NCI-H526 treated with DMSO at 0.1 percent for 48 hours (cell line): ENCODE data around the gene NRG3.

Experiments
- DNase-seq: peaks from one replicate; lab custom pipeline; 2025; lab: John Stamatoyannopoulos, UW

The NRG3 gene

GRCh38 chr10:82391971-82392370 is 517.0 kb downstream of the NRG3 start:
- DNase-seq, result no peak

- no peak for DNase-seq
Measured at GRCh38 chr10:82392533-82392932, 517.5 kb downstream of the NRG3 start.

GRCh38 chr10:82394122-82394521 is 519.1 kb downstream of the NRG3 start:
- no peak for DNase-seq

- no peak for DNase-seq
Measured at GRCh38 chr10:82394987-82395386, 520.0 kb downstream of the NRG3 start.

DNA sequence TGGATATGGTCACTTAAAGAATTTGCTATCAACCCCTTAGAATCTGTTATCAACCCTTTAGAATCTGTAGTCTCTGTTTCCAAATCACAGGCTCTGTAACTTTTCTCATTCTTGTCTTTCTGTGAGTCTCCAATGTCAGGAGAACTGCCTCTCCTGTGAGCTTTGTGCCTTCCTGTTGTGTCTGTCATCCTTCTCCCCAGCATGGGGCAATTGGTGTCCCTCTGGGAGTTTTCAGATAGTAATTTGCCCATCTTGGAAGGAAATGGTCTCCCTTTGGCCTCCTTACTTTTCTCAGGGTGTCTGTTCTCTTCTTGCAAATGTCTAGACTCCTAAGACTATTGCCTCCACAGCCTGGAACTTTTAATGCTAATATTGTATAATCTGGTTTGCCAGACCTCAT is 521.9 kb downstream of the NRG3 start:
- DNase-seq, result no peak

GRCh38 chr10:82397854-82398253 is 522.9 kb downstream of the NRG3 start:
- no peak for DNase-seq

DNA sequence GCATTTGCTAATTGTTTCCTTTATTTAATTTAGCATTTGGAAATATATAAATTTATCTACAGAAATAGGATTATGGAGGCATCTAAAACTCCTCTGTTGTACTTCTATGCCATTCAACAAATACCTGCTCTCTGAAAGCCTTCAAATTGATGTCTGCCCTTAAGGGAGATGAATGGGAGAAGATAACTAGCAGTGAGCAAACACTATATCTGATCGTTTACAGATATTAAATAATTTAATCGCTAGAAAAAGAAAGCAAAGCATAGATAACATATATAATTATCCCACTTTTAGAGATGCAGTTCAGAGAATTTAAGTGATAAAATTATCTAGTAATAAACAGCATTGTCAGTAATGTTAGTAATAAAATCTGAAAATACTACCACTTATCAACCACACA is 524.9 kb downstream of the NRG3 start:
- DNase-seq, result no peak

- no peak for DNase-seq
Measured at GRCh38 chr10:82400841-82401240, 525.8 kb downstream of the NRG3 start.

GRCh38 chr10:82402906-82403401 is 528.0 kb downstream of the NRG3 start:
- no peak for DNase-seq

- no peak for DNase-seq
Measured at GRCh38 chr10:82409671-82410070, 534.7 kb downstream of the NRG3 start.

DNA sequence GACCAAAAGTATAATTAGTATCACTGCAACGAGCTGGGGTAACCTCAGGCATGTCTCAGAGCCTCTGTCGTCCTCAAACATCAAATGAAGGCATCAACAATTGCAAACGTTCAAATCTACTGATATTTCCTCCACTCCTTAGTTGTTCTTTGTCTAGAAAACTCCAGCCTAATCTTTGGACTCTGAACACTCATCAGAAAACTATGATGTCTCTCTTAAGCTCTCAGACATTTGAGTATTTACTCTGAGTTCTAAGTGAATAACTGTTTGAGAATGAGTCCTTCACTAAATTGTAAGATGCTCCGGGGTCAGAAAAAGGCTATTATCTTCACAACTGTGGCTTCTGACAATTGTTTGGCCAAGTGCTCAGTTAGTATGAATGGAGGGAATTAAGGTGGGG is 536.4 kb downstream of the NRG3 start:
- no peak for DNase-seq

GRCh38 chr10:82420001-82420400 is 545.0 kb downstream of the NRG3 start:
- no peak for DNase-seq

DNA sequence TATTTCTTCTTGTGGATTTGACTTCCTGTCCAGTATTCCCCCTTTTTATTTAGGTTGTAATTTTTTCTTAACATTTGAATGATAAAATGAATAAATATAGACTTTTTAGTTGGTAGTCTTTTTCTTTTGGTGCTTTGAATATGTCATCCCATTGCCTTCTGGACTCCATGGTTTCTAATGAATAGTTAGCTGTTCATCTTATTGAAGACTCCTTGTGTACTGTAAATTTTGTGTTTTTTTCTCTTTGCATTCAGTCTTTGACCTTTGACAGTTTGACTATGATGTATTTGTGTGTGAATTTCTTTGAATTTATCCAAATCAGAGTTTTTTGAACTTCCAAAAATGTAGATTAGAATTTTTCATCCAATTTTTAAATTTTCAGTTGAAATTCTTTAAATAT is 554.3 kb downstream of the NRG3 start:
- no peak for DNase-seq

- DNase-seq, result no peak
Measured at GRCh38 chr10:82438277-82438676, 563.3 kb downstream of the NRG3 start.

DNA sequence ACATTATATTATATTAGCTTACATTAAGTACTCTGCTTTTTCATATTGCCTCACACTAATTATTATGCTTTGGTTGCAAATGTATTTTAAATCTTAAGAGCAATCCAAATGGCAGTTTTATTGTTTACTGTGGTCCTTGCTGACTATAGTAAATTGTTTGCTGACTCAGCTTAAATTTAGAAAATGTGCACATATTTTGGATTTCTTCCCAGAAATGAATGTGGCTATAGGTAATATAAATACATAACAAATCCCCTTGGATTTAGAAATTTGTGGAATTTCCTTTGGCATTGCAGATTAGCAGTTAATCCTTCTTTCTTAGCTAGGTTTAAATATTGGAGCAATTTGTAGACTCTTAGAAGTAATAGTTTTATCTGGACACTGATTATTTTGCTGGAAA is 565.8 kb downstream of the NRG3 start:
- no peak for DNase-seq

DNA sequence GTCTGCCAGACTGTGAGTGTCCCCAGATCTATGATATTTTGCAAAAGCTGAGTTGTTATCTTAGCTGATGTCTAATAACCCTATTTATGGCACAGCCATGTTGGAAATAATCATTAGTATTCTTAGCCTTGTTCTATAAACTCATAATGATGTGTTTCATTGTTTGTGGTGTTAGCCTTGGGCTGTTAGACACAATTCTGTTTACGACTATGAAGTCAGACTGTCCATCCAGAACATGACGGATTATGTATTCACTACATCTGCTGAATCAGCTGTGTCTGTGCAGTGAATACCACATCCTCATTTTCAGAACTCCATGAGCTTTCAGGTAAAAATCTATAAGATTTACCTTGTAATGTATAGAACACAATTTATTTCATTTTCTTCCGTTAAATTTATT is 577.1 kb downstream of the NRG3 start:
- no peak for DNase-seq

GRCh38 chr10:82452676-82453075 is 577.7 kb downstream of the NRG3 start:
- no peak for DNase-seq

GRCh38 chr10:82453678-82454293 is 578.8 kb downstream of the NRG3 start:
- DNase-seq, result no peak

DNA sequence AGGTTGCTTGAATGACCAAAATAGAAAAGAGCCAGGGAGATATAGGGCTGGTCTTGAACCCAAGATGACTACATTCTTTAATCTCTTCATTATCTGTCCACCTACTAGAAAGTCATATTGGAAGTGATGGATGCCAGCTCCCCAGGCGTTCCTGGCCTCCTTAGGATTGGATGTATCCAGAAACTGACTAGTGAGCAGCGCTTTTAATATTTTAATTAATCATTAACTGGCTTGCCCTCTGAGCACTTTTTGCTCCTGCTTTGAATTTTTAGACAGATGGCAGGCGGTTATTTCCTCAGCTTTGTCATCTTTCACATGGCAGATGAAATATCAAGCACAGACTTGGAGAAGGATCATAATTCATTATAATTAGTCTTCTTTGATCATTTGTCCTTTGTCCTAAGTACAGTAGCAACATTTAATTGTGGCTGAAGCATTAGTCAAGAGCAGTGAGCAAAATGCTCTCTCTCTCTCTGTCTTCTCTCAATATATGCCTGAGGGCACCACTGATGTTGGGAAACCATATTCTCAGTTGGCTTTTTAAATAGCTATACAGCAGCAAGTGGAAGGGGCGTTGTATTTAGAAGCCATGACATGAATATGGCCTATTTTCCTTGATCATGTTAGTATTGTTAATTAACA is 588.0 kb downstream of the NRG3 start:
- DNase-seq, result peak; percentile 43

DNA sequence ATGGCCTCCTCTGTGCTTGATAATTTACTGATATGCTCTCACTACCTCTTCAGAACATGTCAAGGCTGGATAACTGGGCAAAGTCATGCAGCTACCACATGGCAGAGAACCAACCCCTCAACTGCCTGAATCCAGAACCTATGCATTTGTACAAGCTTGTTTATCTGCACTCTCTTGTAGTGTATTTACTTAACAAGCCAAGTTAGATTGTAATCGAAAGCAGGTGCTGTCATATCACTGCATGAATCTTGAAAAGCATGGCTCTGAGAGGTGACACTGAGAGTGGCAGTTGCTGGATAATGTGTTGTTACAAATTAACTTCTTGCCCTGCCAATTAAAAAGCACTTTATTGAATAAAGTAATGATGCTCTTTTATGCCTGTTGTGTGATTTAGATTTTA is 588.6 kb downstream of the NRG3 start:
- DNase-seq, result no peak

- DNase-seq, result no peak
Measured at GRCh38 chr10:82464191-82464818, 589.3 kb downstream of the NRG3 start.

- DNase-seq, result no peak
Measured at GRCh38 chr10:82464966-82465365, 590.0 kb downstream of the NRG3 start.

GRCh38 chr10:82468453-82468852 is 593.5 kb downstream of the NRG3 start:
- DNase-seq, result no peak
